PC-9 (cell line): ENCODE results near the gene CYS1. TPM values are rescaled to one million over a fixed set of nuclear protein-coding genes. Genes with fewer than 3 reads are reported as not detected.
A peak's percentile ranks its signal among the peaks of the same experiment; 100 is the strongest.
"Not testable (repeated sequence)": the region's sequence is repeated elsewhere in the genome, so short reads cannot be mapped to it uniquely, and the experiment has no call there.

ENCODE experiments used
- BruUV-seq: library from RNA; stranded (reverse); fragments of 400-500 nt; replicated peaks from 2 replicates; lab custom pipeline; 2021; lab: Mats Ljungman, UMichigan
- CTCF ChIA-PET: fragments of 300-600 bp; sonication (Branson Sonifier 250); formaldehyde crosslinking; loops from one replicate; lab custom pipeline; 2022; ENCODE audit warnings: antibody characterized with exemption; lab: Charles Lee
- POLR2A ChIA-PET: fragments of 300-600 bp; sonication (Branson Sonifier 250); formaldehyde crosslinking; loops from one replicate; lab custom pipeline; 2022; ENCODE audit warnings: antibody characterized with exemption; ENCODE audit not compliant: unreplicated experiment; lab: Charles Lee
- DNase-seq, 2 experiments: peaks; one replicate each; pipeline versions ENCODE4 v3.0.0 to v3.0.0-alpha.2; 2015 to 2022; ENCODE audit warnings: mixed read lengths in 1 of 2
- H2AFZ ChIP-seq: fragments of 200-600 bp; sonication (generic); 2 replicates; pipeline ENCODE4 v1.8.1; 2017; ENCODE audit warnings: antibody characterized with exemption
- H3F3A ChIP-seq: fragments of 200-600 bp; sonication (generic); 2 replicates; pipeline ENCODE4 v1.8.1; 2017; ENCODE audit warnings: antibody characterized with exemption, mild to moderate bottlenecking, low read depth; ENCODE audit not compliant: insufficient read depth
- H3K27ac ChIP-seq: fragments of 200-600 bp; sonication (generic); 2 replicates; pipeline ENCODE4 v1.6.1; 2016; ENCODE audit warnings: mixed run types
- H3K27me3 ChIP-seq: fragments of 200-600 bp; sonication (generic); 2 replicates; pipeline ENCODE4 v1.6.1; 2016; ENCODE audit warnings: low read depth, mixed run types; ENCODE audit not compliant: insufficient read depth
- H3K36me3 ChIP-seq: fragments of 200-600 bp; sonication (generic); 2 replicates; pipeline ENCODE4 v1.6.1; 2016; ENCODE audit warnings: low read depth, mixed run types
- H3K4me1 ChIP-seq: fragments of 200-600 bp; sonication (generic); replicated peaks from 2 replicates; pipeline ENCODE4 v1.6.1; 2016; ENCODE audit warnings: mixed run types; ENCODE audit not compliant: insufficient read depth
- H3K4me2 ChIP-seq: fragments of 200-600 bp; sonication (generic); 2 replicates; pipeline ENCODE4 v1.6.1; 2017; ENCODE audit warnings: mixed run types
- H3K4me3 ChIP-seq: fragments of 200-600 bp; sonication (generic); 2 replicates; pipeline ENCODE4 v1.6.1; 2016; ENCODE audit warnings: mixed run types
- H3K79me2 ChIP-seq: fragments of 200-600 bp; sonication (generic); 2 replicates; pipeline ENCODE4 v1.6.1; 2017; ENCODE audit warnings: low read depth, mixed run types
- H3K9me2 ChIP-seq: fragments of 200-600 bp; sonication (generic); 2 replicates; pipeline ENCODE4 v1.8.1; 2017; ENCODE audit warnings: mild to moderate bottlenecking; ENCODE audit not compliant: insufficient read depth
- H3K9me3 ChIP-seq: fragments of 200-600 bp; sonication (generic); 2 replicates; pipeline ENCODE4 v1.8.1; 2016; ENCODE audit warnings: low read depth; ENCODE audit not compliant: insufficient read depth
- H4K20me1 ChIP-seq: fragments of 200-600 bp; sonication (generic); 2 replicates; pipeline ENCODE4 v1.8.1; 2017; ENCODE audit not compliant: insufficient read depth
- CTCF ChIP-seq: fragments of 200-600 bp; sonication (generic); conservative IDR thresholded peaks from 2 replicates; pipeline ENCODE4 v1.6.1; 2017; ENCODE audit warnings: mixed run types, antibody characterized with exemption, mild to moderate bottlenecking, moderate library complexity
- EZH2 ChIP-seq: fragments of 200-600 bp; sonication (generic); IDR thresholded peaks from 2 replicates; pipeline ENCODE4 v1.8.0; 2017; ENCODE audit warnings: antibody characterized with exemption, low read depth
- intact Hi-C: fragments of 100-400 bp; cut with micrococcal nuclease; formaldehyde crosslinking; loops from one replicate; pipeline ENCODE4 v1.10.0; 2022; ENCODE audit not compliant: unreplicated experiment
- total RNA-seq: library from RNA; stranded (reverse); gene quantifications from 2 replicates; pipeline ENCODE4 v1.2.3, GENCODE V29; 2021

The CYS1 gene
- total RNA-seq, 1 experiment from 2014 or later, result 0.61 TPM

GRCh38 chr2:10014418-10015190, 65.6 kb downstream of the CYS1 start:
- intact Hi-C loops, result no loop called here
- H2AFZ ChIP-seq, result no peak overlapping the region
- H3K9me3 ChIP-seq, result no peaks in the 10 kb centered on the region
- H3K4me1 ChIP-seq, result no peaks in the 10 kb centered on the region
- TF ChIP-seq EZH2, result no peak
- CTCF ChIA-PET, result no interaction called here
- no TSS peak for BruUV-seq
- no peaks in the 10 kb centered on the region for H3K79me2 ChIP-seq
- no peak overlapping the region for H3K4me2 ChIP-seq
- H3K27ac ChIP-seq, result no peak overlapping the region
- POLR2A ChIA-PET, result no interaction called here
- H3K27me3 ChIP-seq, result no peaks in the 10 kb centered on the region
- no peaks in the 10 kb centered on the region for H3K36me3 ChIP-seq
- H3F3A ChIP-seq, result no peaks in the 10 kb centered on the region; the same call in 1 of the 2 replicates
- peak in 1 of 2 experiments; percentile 60 for DNase-seq
- no peaks in the 10 kb centered on the region for H3K9me2 ChIP-seq
- H3K4me3 ChIP-seq, result no peak overlapping the region
- no peaks in the 10 kb centered on the region for H4K20me1 ChIP-seq

- H2AFZ ChIP-seq, H4K20me1 ChIP-seq, H3K27me3 ChIP-seq, CTCF ChIA-PET, H3F3A ChIP-seq, H3K4me2 ChIP-seq, H3K36me3 ChIP-seq, H3K79me2 ChIP-seq, H3K27ac ChIP-seq, H3K4me3 ChIP-seq, H3K4me1 ChIP-seq, BruUV-seq, intact Hi-C loops, H3K9me3 ChIP-seq, H3K9me2 ChIP-seq, POLR2A ChIA-PET: not testable (repeated sequence)
- DNase-seq, result peak in 1 of 2 experiments; percentile 28
Observed at GRCh38 chr2:10013651-10014417, 66.4 kb downstream of the CYS1 start.

GRCh38 chr2:10012963-10013461, 67.2 kb downstream of the CYS1 start:
- Histone ChIP-seq H2AFZ (no peak overlapping the region), H3K4me2 (peak overlapping the region; percentile 23; the same call in 1 of the 2 replicates), H3K36me3 (no peaks in the 10 kb centered on the region), H4K20me1 (no peaks in the 10 kb centered on the region), H3K27ac (peak overlapping the region; percentile 61), H3K4me3 (no peak overlapping the region), H3F3A (no peaks in the 10 kb centered on the region; the same call in none of the 2 replicates), H3K27me3 (no peaks in the 10 kb centered on the region), H3K9me3 (no peaks in the 10 kb centered on the region), H3K79me2 (no peaks in the 10 kb centered on the region), H3K9me2 (no peaks in the 10 kb centered on the region), H3K4me1 (no peaks in the 10 kb centered on the region)
- intact Hi-C loops, result no loop called here
- peak in 1 of 2 experiments; percentile 78 for DNase-seq
- TF ChIP-seq CTCF, result no peak
- TF ChIP-seq EZH2, result no peak
- no TSS peak for BruUV-seq
- CTCF ChIA-PET, result no interaction called here
- POLR2A ChIA-PET, result no interaction called here

- H4K20me1 ChIP-seq, H3K9me2 ChIP-seq, H3K79me2 ChIP-seq, H3K4me1 ChIP-seq, H3K27me3 ChIP-seq, H3K4me3 ChIP-seq, H2AFZ ChIP-seq, POLR2A ChIA-PET, intact Hi-C loops, H3K9me3 ChIP-seq, H3F3A ChIP-seq, CTCF ChIA-PET, BruUV-seq, H3K36me3 ChIP-seq: not testable (repeated sequence)
- Histone ChIP-seq H3K4me2 (peak overlapping the region; percentile 23; the same call in 1 of the 2 replicates), H3K27ac (peak overlapping the region; percentile 61)
- DNase-seq, result peak in 1 of 2 experiments; percentile 74
Observed at GRCh38 chr2:10012366-10012962, 67.7 kb downstream of the CYS1 start.

- H3K79me2 ChIP-seq, H3K9me2 ChIP-seq: not testable (repeated sequence)
Observed at GRCh38 chr2:10011606-10012325, 68.4 kb downstream of the CYS1 start.

More at GRCh38 chr2:10011606-10012325, 68.4 kb downstream of the CYS1 start:
- peak overlapping the region; percentile 61; the same call in 1 of the 2 replicates for H3K27ac ChIP-seq
- H3K4me3 ChIP-seq, H2AFZ ChIP-seq, BruUV-seq, CTCF ChIA-PET, H3K36me3 ChIP-seq, H3K4me2 ChIP-seq, H3K4me1 ChIP-seq, H4K20me1 ChIP-seq, intact Hi-C loops, POLR2A ChIA-PET, H3K9me3 ChIP-seq, H3F3A ChIP-seq, H3K27me3 ChIP-seq: not testable (repeated sequence)
- peak in 1 of 2 experiments; percentile 27 for DNase-seq
